ENCODE data around the gene LRCH3. TPM values are rescaled to one million over a fixed set of nuclear protein-coding genes. Genes with fewer than 3 reads are reported as not detected.

The LRCH3 gene
- 22.8 and 24.3 TPM in 2 replicates for polyA plus RNA-seq (2013)

- peak; percentile 61 to 82 for DNase-seq
- Histone ChIP-seq H3K4ac (ENCODE audit: low read depth, low read length) (peak within 1 kb of the TSS; percentile 99), H3K27me3 (ENCODE audit: insufficient read depth, low read length) (no peaks in the 10 kb centered on the region), H2AK5ac (ENCODE audit: low read length) (peak within 1 kb of the TSS; percentile 87), H4K8ac (ENCODE audit: low read depth, low read length) (peak within 1 kb of the TSS; percentile 100), H2BK12ac (ENCODE audit: low read length) (peak within 1 kb of the TSS; percentile 24), H3K14ac (ENCODE audit: low read length) (peak within 1 kb of the TSS; percentile 99), H3K79me2 (ENCODE audit: control insufficient read depth, insufficient read depth, low read length, poor library complexity) (peaks cover 12% of the 10 kb centered on the region), H3K4me3 (ENCODE audit: low read depth, low read length) (peak within 1 kb of the TSS; percentile 98), H4K91ac (ENCODE audit: low read depth, low read length) (peak within 1 kb of the TSS; percentile 99), H3K9ac (ENCODE audit: low read length) (peak within 1 kb of the TSS; percentile 98), H2BK120ac (ENCODE audit: insufficient read depth, low read length, poor library complexity) (peak within 1 kb of the TSS; percentile 98), H3K23ac (ENCODE audit: low read length) (no peak within 1 kb of the TSS), H4K12ac (ENCODE audit: low read depth, low read length) (peak within 1 kb of the TSS; percentile 99), H3K4me1 (ENCODE audit: control insufficient read depth in 1 of 2, insufficient read depth in 2 of 2, low read length in 2 of 2) (peaks cover 2 to 6% of the 10 kb centered on the region in 2 experiments), H3K18ac (ENCODE audit: low read length) (peak within 1 kb of the TSS; percentile 99), H3K79me1 (ENCODE audit: low read length) (peaks cover 11% of the 10 kb centered on the region), H3K4me2 (ENCODE audit: low read length) (peak within 1 kb of the TSS; percentile 100), H3K27ac (ENCODE audit: low read depth, low read length) (peak within 1 kb of the TSS; percentile 92), H3K36me3 (ENCODE audit: control insufficient read depth in 1 of 2, insufficient read depth in 2 of 2, low read length in 2 of 2) (no peaks in the 10 kb centered on the region), H2AFZ (ENCODE audit: insufficient read depth, low read length, poor library complexity) (peak within 1 kb of the TSS; percentile 93), H2BK5ac (ENCODE audit: low read depth, low read length, poor library complexity) (peak within 1 kb of the TSS; percentile 100), H3K9me3 (ENCODE audit: insufficient read depth, low read depth, low read length) (no peaks in the 10 kb centered on the region)
- WGBS (ENCODE audit: extremely low coverage, insufficient coverage, insufficient read length), result no CpG with 5 or more reads among the region's 83 CpGs
Observed at GRCh38 chr3:197791113-197791891, at the start of gene LRCH3. TSS of gene LRCH3 (plus strand) at chr3:197791254. CDS start at chr3:197791279, 25 bp downstream.

DNA sequence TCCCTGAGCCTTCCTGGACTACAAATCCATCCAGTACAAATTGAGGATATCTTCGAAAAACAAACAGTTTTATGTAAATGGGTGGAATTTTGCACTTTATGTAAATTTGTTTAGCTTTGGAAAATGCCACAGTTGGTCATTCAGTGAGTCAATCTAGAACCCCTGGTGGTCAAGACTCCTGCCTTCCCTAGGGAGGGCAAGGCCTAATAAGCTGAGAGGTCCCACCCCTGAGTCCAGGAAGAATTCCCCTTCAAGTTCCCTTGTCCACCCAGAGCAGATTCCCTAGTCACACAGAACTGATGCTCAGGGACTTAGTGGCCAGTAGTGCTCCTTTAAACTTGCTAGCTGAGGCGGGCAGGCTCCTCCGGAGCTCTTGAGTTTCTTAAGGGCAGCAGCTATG, 48.3 kb upstream of the LRCH3 start:
- no CpG with 5 or more reads among the region's 3 CpGs for WGBS (ENCODE audit: extremely low coverage, insufficient coverage, insufficient read length)
- H2BK5ac ChIP-seq (ENCODE audit: low read depth, low read length, poor library complexity), result no peak overlapping the region
- no peaks in the 10 kb centered on the region for H3K9me3 ChIP-seq (ENCODE audit: insufficient read depth, low read depth, low read length)

DNA sequence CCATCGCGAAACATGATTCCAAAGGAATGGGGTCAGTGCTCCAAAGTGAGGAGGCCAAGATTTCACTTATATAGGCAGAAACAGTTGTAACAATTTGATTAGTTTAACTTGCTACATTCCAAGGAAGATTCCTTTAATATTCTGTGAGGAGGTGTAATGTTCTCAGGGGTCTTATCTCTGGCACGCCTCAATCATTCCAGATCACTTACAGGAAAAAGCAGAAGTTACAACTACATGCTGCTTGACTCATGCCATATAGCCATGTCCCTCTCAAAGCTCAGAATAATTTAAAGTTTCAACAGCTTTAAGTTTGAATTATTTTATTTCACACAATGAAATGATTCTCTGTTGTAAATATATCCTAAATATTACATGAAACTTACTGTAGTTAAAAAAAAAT, 44.8 kb upstream of the LRCH3 start:
- no peak overlapping the region for H3K27ac ChIP-seq (ENCODE audit: low read depth, low read length)
- H3K79me2 ChIP-seq (ENCODE audit: control insufficient read depth, insufficient read depth, low read length, poor library complexity), result peaks cover 3% of the 10 kb centered on the region
- no peak overlapping the region for H4K12ac ChIP-seq (ENCODE audit: low read depth, low read length)
- no CpG with 5 or more reads among the region's 3 CpGs for WGBS (ENCODE audit: extremely low coverage, insufficient coverage, insufficient read length)
- no peaks in the 10 kb centered on the region for H3K36me3 ChIP-seq (ENCODE audit: control insufficient read depth in 1 of 2, insufficient read depth in 2 of 2, low read length in 2 of 2)
- no peak overlapping the region for H3K23ac ChIP-seq (ENCODE audit: low read length)
- H4K8ac ChIP-seq (ENCODE audit: low read depth, low read length), result no peak overlapping the region
- no peak overlapping the region for H2AK5ac ChIP-seq (ENCODE audit: low read length)
- H4K91ac ChIP-seq (ENCODE audit: low read depth, low read length), result no peak overlapping the region
- no peak overlapping the region for H3K4ac ChIP-seq (ENCODE audit: low read depth, low read length)
- no peak overlapping the region for H3K14ac ChIP-seq (ENCODE audit: low read length)
- no peak overlapping the region for H3K4me3 ChIP-seq (ENCODE audit: low read depth, low read length)
- H2BK5ac ChIP-seq (ENCODE audit: low read depth, low read length, poor library complexity), result no peak overlapping the region
- H3K9me3 ChIP-seq (ENCODE audit: insufficient read depth, low read depth, low read length), result no peaks in the 10 kb centered on the region
- no peak overlapping the region for H3K9ac ChIP-seq (ENCODE audit: low read length)
- H3K4me2 ChIP-seq (ENCODE audit: low read length), result no peak overlapping the region
- no peak overlapping the region for H3K18ac ChIP-seq (ENCODE audit: low read length)
- no peak overlapping the region for H2BK120ac ChIP-seq (ENCODE audit: insufficient read depth, low read length, poor library complexity)
- H2AFZ ChIP-seq (ENCODE audit: insufficient read depth, low read length, poor library complexity), result no peak overlapping the region
- DNase-seq, result no peak
- H3K79me1 ChIP-seq (ENCODE audit: low read length), result peaks cover 7% of the 10 kb centered on the region
- H2BK12ac ChIP-seq (ENCODE audit: low read length), result no peak overlapping the region
- H3K27me3 ChIP-seq (ENCODE audit: insufficient read depth, low read length), result no peaks in the 10 kb centered on the region
- peaks cover 1 to 3% of the 10 kb centered on the region in 2 experiments for H3K4me1 ChIP-seq (ENCODE audit: control insufficient read depth in 1 of 2, insufficient read depth in 2 of 2, low read length in 2 of 2)

More for the DNA sequence above, 48.3 kb upstream of the LRCH3 start:
- no peak overlapping the region for H3K18ac ChIP-seq (ENCODE audit: low read length)
- H3K36me3 ChIP-seq (ENCODE audit: control insufficient read depth in 1 of 2, insufficient read depth in 2 of 2, low read length in 2 of 2), result no peaks in the 10 kb centered on the region
- H3K9ac ChIP-seq (ENCODE audit: low read length), result no peak overlapping the region
- no peak overlapping the region for H2AFZ ChIP-seq (ENCODE audit: insufficient read depth, low read length, poor library complexity)
- no peak overlapping the region for H3K27ac ChIP-seq (ENCODE audit: low read depth, low read length)
- no peak overlapping the region for H2AK5ac ChIP-seq (ENCODE audit: low read length)
- no peaks in the 10 kb centered on the region for H3K27me3 ChIP-seq (ENCODE audit: insufficient read depth, low read length)
- H3K4me2 ChIP-seq (ENCODE audit: low read length), result no peak overlapping the region
- H4K12ac ChIP-seq (ENCODE audit: low read depth, low read length), result no peak overlapping the region
- H2BK12ac ChIP-seq (ENCODE audit: low read length), result no peak overlapping the region
- H3K79me1 ChIP-seq (ENCODE audit: low read length), result no peaks in the 10 kb centered on the region
- H3K23ac ChIP-seq (ENCODE audit: low read length), result no peak overlapping the region
- H3K79me2 ChIP-seq (ENCODE audit: control insufficient read depth, insufficient read depth, low read length, poor library complexity), result no peaks in the 10 kb centered on the region
- H2BK120ac ChIP-seq (ENCODE audit: insufficient read depth, low read length, poor library complexity), result no peak overlapping the region
- no peak overlapping the region for H3K14ac ChIP-seq (ENCODE audit: low read length)
- H4K91ac ChIP-seq (ENCODE audit: low read depth, low read length), result no peak overlapping the region
- no peak overlapping the region for H3K4ac ChIP-seq (ENCODE audit: low read depth, low read length)
- DNase-seq, result no peak
- H3K4me1 ChIP-seq (ENCODE audit: control insufficient read depth in 1 of 2, insufficient read depth in 2 of 2, low read length in 2 of 2), result no peaks in the 10 kb centered on the region
- H3K4me3 ChIP-seq (ENCODE audit: low read depth, low read length), result no peak overlapping the region
- H4K8ac ChIP-seq (ENCODE audit: low read depth, low read length), result no peak overlapping the region

GRCh38 chr3:197746801-197747237, 44.2 kb upstream of the LRCH3 start:
- H2BK120ac ChIP-seq (ENCODE audit: insufficient read depth, low read length, poor library complexity), result no peak overlapping the region
- no peak overlapping the region for H4K8ac ChIP-seq (ENCODE audit: low read depth, low read length)
- no peaks in the 10 kb centered on the region for H3K36me3 ChIP-seq (ENCODE audit: control insufficient read depth in 1 of 2, insufficient read depth in 2 of 2, low read length in 2 of 2)
- H3K4ac ChIP-seq (ENCODE audit: low read depth, low read length), result no peak overlapping the region
- H2AK5ac ChIP-seq (ENCODE audit: low read length), result no peak overlapping the region
- peaks cover 4 to 6% of the 10 kb centered on the region in 2 experiments for H3K4me1 ChIP-seq (ENCODE audit: control insufficient read depth in 1 of 2, insufficient read depth in 2 of 2, low read length in 2 of 2)
- H3K18ac ChIP-seq (ENCODE audit: low read length), result no peak overlapping the region
- no peak overlapping the region for H3K4me3 ChIP-seq (ENCODE audit: low read depth, low read length)
- H3K27ac ChIP-seq (ENCODE audit: low read depth, low read length), result no peak overlapping the region
- H2AFZ ChIP-seq (ENCODE audit: insufficient read depth, low read length, poor library complexity), result no peak overlapping the region
- H4K12ac ChIP-seq (ENCODE audit: low read depth, low read length), result no peak overlapping the region
- no CpG with 5 or more reads among the region's 4 CpGs for WGBS (ENCODE audit: extremely low coverage, insufficient coverage, insufficient read length)
- no peak overlapping the region for H3K14ac ChIP-seq (ENCODE audit: low read length)
- no peak overlapping the region for H4K91ac ChIP-seq (ENCODE audit: low read depth, low read length)
- peaks cover 5% of the 10 kb centered on the region for H3K79me2 ChIP-seq (ENCODE audit: control insufficient read depth, insufficient read depth, low read length, poor library complexity)
- H3K27me3 ChIP-seq (ENCODE audit: insufficient read depth, low read length), result no peaks in the 10 kb centered on the region
- H3K9ac ChIP-seq (ENCODE audit: low read length), result no peak overlapping the region
- H3K23ac ChIP-seq (ENCODE audit: low read length), result no peak overlapping the region
- DNase-seq, result peak in 1 of 2 donors; percentile 4
- no peaks in the 10 kb centered on the region for H3K9me3 ChIP-seq (ENCODE audit: insufficient read depth, low read depth, low read length)
- H3K79me1 ChIP-seq (ENCODE audit: low read length), result peaks cover 7% of the 10 kb centered on the region
- no peak overlapping the region for H2BK5ac ChIP-seq (ENCODE audit: low read depth, low read length, poor library complexity)
- no peak overlapping the region for H2BK12ac ChIP-seq (ENCODE audit: low read length)
- no peak overlapping the region for H3K4me2 ChIP-seq (ENCODE audit: low read length)

Measured in trophoblast cell (in vitro differentiated cells and primary cell).